ENCODE measurements around the gene MAGEL2. TPM values are rescaled to one million over a fixed set of nuclear protein-coding genes. Genes with fewer than 3 reads are reported as not detected.

Gene MAGEL2
- total RNA-seq, 1 donor from 2014 or later, result 2.6 TPM

- H3K27ac ChIP-seq, result no peak overlapping the region
- H3K4me1 Mint-ChIP-seq, result no peaks in the 10 kb centered on the region
- H3K36me3 Mint-ChIP-seq, result no peaks in the 10 kb centered on the region
- H4K20me1 ChIP-seq (ENCODE audit: low read depth), result no peaks in the 10 kb centered on the region
- H3K36me3 ChIP-seq, result no peaks in the 10 kb centered on the region
- H3F3A ChIP-seq (ENCODE audit: low read depth), result no peaks in the 10 kb centered on the region
- H3K4me3 ChIP-seq, result no peak overlapping the region
- peaks cover 5% of the 10 kb centered on the region for H3K9me3 ChIP-seq (ENCODE audit: low read depth)
- no peak overlapping the region for H3K4me2 ChIP-seq
- peaks cover 2% of the 10 kb centered on the region for H3K27me3 Mint-ChIP-seq (ENCODE audit: insufficient read depth, low read depth)
- H3K9ac ChIP-seq, result no peak overlapping the region
- peaks cover 25% of the 10 kb centered on the region for H3K9me3 Mint-ChIP-seq
- H2AFZ ChIP-seq (replicated peaks), result no peak overlapping the region
- DNase-seq (ENCODE audit: low spot score), result no peak
- no peak for TF ChIP-seq EZH2phosphoT487 (IDR thresholded peaks at IDR 0.05)
- no peak for TF ChIP-seq CTCF (IDR thresholded peaks at IDR 0.05)
- no peak for TF ChIP-seq EZH2 (IDR thresholded peaks at IDR 0.05)
- H3K27me3 ChIP-seq, result no peaks in the 10 kb centered on the region
- no peak overlapping the region for H3K27ac Mint-ChIP-seq
- no peak overlapping the region for H3K4me3 Mint-ChIP-seq
- no peaks in the 10 kb centered on the region for H3K4me1 ChIP-seq
- no peaks in the 10 kb centered on the region for H3K79me2 ChIP-seq (ENCODE audit: low read depth)
Observed at GRCh38 chr15:23594252-23594770, 53.4 kb downstream of the MAGEL2 start.

Other genes starting within 250 kb of the MAGEL2 start
- not detected in 2 replicates for gene GOLGA6L2, start 200.6 kb downstream of the MAGEL2 start, total RNA-seq (ENCODE audit: low replicate concordance)
- 0.37 TPM in 1 of 2 replicates, not detected in the other for gene MKRN3, start 82.2 kb downstream of the MAGEL2 start, total RNA-seq (ENCODE audit: low replicate concordance)
- gene NDN, start 39.4 kb upstream of the MAGEL2 start, total RNA-seq (ENCODE audit: low replicate concordance), result 70.9 and 89.2 TPM in 2 replicates

Measured in neural progenitor cell (in vitro differentiated cells).